HG03045 (cell line): Measurements from ENCODE around the gene TGFB3.

ENCODE experiments used
- ATAC-seq: cut with Tn5 transposase; IDR thresholded peaks from one replicate; pipeline ENCODE4 v1.9.1; 2021; ENCODE audit warnings: mild to moderate bottlenecking, moderate library complexity; ENCODE audit not compliant: unreplicated experiment

TGFB3 gene

GRCh38 chr14:75987201-75987970 is 5.6 kb upstream of the TGFB3 start:
- no peak for ATAC-seq

- no peak for ATAC-seq
Observed at GRCh38 chr14:75986439-75986765, 4.6 kb upstream of the TGFB3 start.

- peak; percentile 66 for ATAC-seq
Observed at GRCh38 chr14:75985618-75986438, 4.0 kb upstream of the TGFB3 start, which contains the start of gene IFT43. Gene IFT43 (plus strand): TSS chr14:75985763. CDS start chr14:75985787, 24 bp downstream.

GRCh38 chr14:75984674-75985073 is 2.9 kb upstream of the TGFB3 start:
- no peak for ATAC-seq

GRCh38 chr14:75983019-75983358 is 1.2 kb upstream of the TGFB3 start:
- ATAC-seq: no peak

GRCh38 chr14:75982266-75983018 is 647 bp upstream of the TGFB3 start:
- ATAC-seq: peak; percentile 58

GRCh38 chr14:75980856-75981255 is 939 bp downstream of the TGFB3 start:
- ATAC-seq: no peak

GRCh38 chr14:75979648-75980565 is 1.9 kb downstream of the TGFB3 start:
- ATAC-seq: no peak

- no peak for ATAC-seq
Observed at GRCh38 chr14:75979071-75979571, 2.7 kb downstream of the TGFB3 start.

- ATAC-seq: no peak
Observed at GRCh38 chr14:75978249-75978731, 3.5 kb downstream of the TGFB3 start.

GRCh38 chr14:75977582-75977943 is 4.2 kb downstream of the TGFB3 start:
- ATAC-seq: no peak

GRCh38 chr14:75976826-75977581 is 4.8 kb downstream of the TGFB3 start:
- no peak for ATAC-seq

GRCh38 chr14:75972801-75973421 is 8.9 kb downstream of the TGFB3 start:
- no peak for ATAC-seq

GRCh38 chr14:75971509-75971908 is 10.3 kb downstream of the TGFB3 start:
- no peak for ATAC-seq

- ATAC-seq: no peak
Observed at GRCh38 chr14:75970989-75971388, 10.8 kb downstream of the TGFB3 start.

GRCh38 chr14:75969891-75970290 is 11.9 kb downstream of the TGFB3 start:
- ATAC-seq: no peak

GRCh38 chr14:75969126-75969525 is 12.7 kb downstream of the TGFB3 start:
- ATAC-seq: no peak

GRCh38 chr14:75968456-75968855 is 13.3 kb downstream of the TGFB3 start:
- no peak for ATAC-seq

GRCh38 chr14:75967866-75968265 is 13.9 kb downstream of the TGFB3 start:
- no peak for ATAC-seq
